ENCODE data around the gene WDR5. TPM values are rescaled to one million over a fixed set of nuclear protein-coding genes. Genes with fewer than 3 reads are reported as not detected.

The WDR5 gene
- total RNA-seq, 4 donors from 2014 or later, result 24.1 to 40.1 (median 27.1) TPM

DNA sequence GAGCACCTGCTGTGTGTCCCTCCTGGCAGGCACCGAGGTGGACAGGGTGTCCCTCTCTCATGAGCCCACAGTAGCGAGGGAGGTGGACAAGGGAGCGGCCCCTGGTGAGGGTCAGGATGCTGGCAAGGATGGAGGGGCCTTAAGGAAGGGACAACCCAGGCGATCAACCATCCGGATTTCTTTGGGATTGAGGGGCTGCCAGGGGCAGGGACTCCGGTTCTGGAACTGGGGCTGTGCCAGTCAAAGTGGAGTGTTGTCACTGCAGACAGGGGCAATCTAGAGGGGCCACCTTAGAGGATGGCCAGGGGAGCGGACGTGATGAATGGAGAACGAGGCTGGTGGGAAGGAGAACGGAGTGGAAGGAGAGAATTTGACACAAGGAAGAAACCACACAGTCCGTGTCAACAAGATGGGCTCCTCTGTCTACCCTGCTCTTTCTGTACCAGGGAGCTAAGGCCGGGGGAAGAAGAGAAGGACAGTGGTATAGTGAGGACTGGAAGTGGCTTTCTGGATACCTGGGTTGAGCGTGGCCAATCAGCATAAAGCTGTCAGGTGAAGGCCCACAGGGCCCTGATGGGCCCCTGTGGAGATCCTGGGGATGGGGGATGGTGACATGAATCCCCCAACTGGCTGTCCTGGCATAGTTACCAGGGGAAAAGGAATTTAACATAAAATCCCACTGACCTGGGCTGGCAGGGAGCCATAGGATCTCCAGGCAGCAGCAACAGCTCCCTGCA lies 4.2 kb upstream of the WDR5 start:
- Histone ChIP-seq H3K27me3 (no peaks in the 10 kb centered on the region), H3K4me1 (peaks cover 29 to 41% of the 10 kb centered on the region in 2 donors), H3K4me3 (replicated peaks in 1 of 3) (no peak overlapping the region), H3K9me3 (no peaks in the 10 kb centered on the region), H3K27ac (peak overlapping the region; percentile 78 to 87 (median 86)), H3K36me3 (no peaks in the 10 kb centered on the region)
- DNase-seq, result no peak
- TF ChIP-seq, protein P1, sequence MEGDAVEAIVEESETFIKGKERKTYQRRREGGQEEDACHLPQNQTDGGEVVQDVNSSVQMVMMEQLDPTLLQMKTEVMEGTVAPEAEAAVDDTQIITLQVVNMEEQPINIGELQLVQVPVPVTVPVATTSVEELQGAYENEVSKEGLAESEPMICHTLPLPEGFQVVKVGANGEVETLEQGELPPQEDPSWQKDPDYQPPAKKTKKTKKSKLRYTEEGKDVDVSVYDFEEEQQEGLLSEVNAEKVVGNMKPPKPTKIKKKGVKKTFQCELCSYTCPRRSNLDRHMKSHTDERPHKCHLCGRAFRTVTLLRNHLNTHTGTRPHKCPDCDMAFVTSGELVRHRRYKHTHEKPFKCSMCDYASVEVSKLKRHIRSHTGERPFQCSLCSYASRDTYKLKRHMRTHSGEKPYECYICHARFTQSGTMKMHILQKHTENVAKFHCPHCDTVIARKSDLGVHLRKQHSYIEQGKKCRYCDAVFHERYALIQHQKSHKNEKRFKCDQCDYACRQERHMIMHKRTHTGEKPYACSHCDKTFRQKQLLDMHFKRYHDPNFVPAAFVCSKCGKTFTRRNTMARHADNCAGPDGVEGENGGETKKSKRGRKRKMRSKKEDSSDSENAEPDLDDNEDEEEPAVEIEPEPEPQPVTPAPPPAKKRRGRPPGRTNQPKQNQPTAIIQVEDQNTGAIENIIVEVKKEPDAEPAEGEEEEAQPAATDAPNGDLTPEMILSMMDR (IDR thresholded peaks at IDR 0.05), result no peak
- TF ChIP-seq POLR2A (IDR thresholded peaks at IDR 0.05), result no peak
- 58 to 59% methylated on average over 13 of the region's 13 CpGs for WGBS, 2 donors
- intact Hi-C loops (cut with DNase I), result loop anchor here (10.0 kb wide), 1 partner anchor 67 kb away; the partner anchor contains the start of gene BRD3

DNA sequence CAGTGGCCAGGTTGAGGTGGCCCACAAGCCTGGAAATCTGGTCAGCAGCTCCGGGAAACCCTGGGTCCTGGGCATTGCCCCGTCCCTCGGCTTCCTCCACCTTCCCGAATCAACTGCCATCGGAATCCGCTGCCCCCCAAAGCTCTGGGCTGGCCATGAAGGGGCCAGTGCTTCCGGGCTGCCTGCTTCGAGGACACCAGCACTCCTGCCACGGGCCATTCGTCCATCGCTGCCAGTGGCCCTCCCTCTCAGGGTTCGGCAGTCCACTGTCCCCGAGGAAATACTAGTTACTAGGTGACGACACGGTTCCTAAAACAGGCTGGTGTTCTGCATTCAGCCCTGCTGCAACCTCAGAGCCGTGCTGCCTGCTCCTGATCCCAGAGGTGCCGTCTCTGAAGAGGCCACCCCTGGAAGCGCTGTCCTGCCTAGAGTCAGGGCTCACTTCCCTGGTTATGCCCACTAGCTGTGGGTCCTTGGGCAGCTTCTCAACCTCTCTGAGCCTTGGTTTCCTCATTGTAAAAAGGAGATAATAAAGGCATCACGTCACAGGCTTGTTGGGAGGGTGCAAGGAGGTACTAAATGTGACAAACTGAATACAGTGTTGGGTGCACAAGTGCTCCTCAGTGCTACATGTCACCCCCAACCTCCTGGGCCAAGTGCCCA lies 3.5 kb upstream of the WDR5 start:
- H3K36me3 ChIP-seq, result no peaks in the 10 kb centered on the region
- intact Hi-C loops (cut with DNase I), result loop anchor here (10.0 kb wide), 1 partner anchor 68 kb away; the partner anchor contains the start of gene BRD3
- 84 to 87% methylated on average over 17 to 19 of the region's 19 CpGs for WGBS, 2 donors
- no peak overlapping the region for H3K4me3 ChIP-seq (replicated peaks in 1 of 3)
- H3K9me3 ChIP-seq, result no peaks in the 10 kb centered on the region
- DNase-seq, result no peak
- no peaks in the 10 kb centered on the region for H3K27me3 ChIP-seq
- H3K27ac ChIP-seq, result peak overlapping the region in 2 of 3 donors; percentile 86 to 87
- no peak for TF ChIP-seq POLR2A (IDR thresholded peaks at IDR 0.05)
- TF ChIP-seq, protein P1 (IDR thresholded peaks at IDR 0.05), result no peak
- H3K4me1 ChIP-seq, result peaks cover 36 to 48% of the 10 kb centered on the region in 2 donors

DNA sequence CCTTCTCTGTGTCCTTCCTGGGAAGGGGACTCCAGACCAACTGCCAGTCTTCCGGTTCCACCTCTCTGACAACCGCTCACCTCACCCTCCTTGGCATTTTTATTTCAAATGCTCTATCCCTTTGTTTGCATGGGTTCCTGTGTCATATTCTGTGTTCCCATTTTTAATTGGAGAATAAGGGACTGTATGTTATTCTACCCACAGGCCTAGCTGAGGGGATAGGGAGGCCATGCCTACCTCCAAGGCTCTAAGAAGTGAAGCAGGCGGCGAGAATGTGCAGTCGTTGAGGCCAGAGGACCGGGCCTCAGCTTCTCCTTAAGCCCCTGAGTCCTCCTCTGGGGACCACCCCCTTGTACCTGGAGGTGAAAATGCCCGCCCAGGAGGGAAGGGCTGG lies 936 bp upstream of the WDR5 start:
- Histone ChIP-seq H3K4me3 (replicated peaks in 1 of 3) (peak overlapping the region; percentile 81 to 95 (median 84)), H3K9me3 (no peaks in the 10 kb centered on the region), H3K4me1 (peaks cover 53 to 66% of the 10 kb centered on the region in 2 donors)

DNA sequence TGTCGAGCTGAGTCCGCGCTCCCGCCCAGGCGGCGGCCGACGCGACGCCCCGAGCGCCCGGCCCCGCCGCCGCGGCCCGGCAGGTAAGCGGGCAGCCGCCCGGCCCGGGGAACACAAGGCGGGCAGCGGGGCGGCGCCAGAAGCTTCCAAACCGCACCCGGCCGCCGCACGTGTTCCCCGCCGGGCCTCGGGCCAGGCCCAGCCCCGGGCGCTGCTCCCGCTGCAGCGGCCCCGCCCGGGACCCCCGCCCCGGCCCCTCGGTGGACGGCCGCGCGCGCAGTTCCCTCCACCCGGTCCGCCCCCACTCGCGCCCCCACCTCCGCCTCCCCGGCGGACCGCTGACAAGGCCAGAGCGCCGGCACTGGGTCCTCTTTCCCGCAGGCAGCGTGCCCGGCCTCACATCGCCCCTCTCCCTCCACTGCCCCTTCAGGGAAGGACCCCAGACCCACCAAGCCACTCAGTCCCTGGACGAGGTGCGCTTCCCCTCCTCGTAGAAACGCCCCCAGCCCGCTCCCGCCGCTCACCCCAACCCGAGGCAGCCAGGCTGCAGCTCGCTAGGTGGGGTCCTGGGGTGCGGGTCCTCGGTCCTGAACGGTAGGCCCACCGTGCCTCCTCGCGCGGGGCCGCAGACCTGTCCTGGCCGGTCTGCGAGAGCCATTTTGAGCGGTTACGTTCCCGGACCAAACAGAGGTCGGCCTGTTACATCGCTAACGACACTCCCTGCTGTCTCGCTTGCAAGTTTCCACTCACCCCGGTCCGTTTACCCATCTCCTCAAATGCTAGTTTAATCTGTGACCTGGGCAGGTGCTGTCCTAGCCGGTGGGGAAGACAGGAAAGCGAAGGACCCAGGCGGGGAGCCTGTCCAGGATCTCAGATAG lies 475 bp downstream of the WDR5 start:
- DNase-seq, result peak in 1 of 2 donors; percentile 26

More for the DNA sequence above, 936 bp upstream of the WDR5 start:
- Histone ChIP-seq H3K36me3 (no peaks in the 10 kb centered on the region), H3K27ac (peak overlapping the region; percentile 85 to 90 (median 89)), H3K27me3 (no peaks in the 10 kb centered on the region)
- TF ChIP-seq, protein P1 (IDR thresholded peaks at IDR 0.05), result no peak
- TF ChIP-seq POLR2A (IDR thresholded peaks at IDR 0.05), result no peak
- intact Hi-C loops (cut with DNase I), result loop anchor here (10.0 kb wide), 1 partner anchor 70 kb away; the partner anchor contains the start of gene BRD3
- DNase-seq, result no peak
- 20 to 21% methylated on average over 7 of the region's 7 CpGs for WGBS, 2 donors

More for the DNA sequence above, 475 bp downstream of the WDR5 start:
- Histone ChIP-seq H3K27me3 (no peaks in the 10 kb centered on the region), H3K4me3 (replicated peaks in 1 of 3) (peak overlapping the region; percentile 76 to 92 (median 87)), H3K27ac (no peak overlapping the region), H3K4me1 (peaks cover 43 to 54% of the 10 kb centered on the region in 2 donors), H3K36me3 (peaks cover 0 to 9% of the 10 kb centered on the region in 2 donors), H3K9me3 (no peaks in the 10 kb centered on the region)
- intact Hi-C loops (cut with DNase I), result loop anchor here (10.0 kb wide), 1 partner anchor 72 kb away; the partner anchor contains the start of gene BRD3
- peak in 1 of 2 donors; percentile 43 for TF ChIP-seq POLR2A (IDR thresholded peaks at IDR 0.05)
- TF ChIP-seq, protein P1 (IDR thresholded peaks at IDR 0.05), result no peak
- 1 to 3% methylated on average over 8 to 18 of the region's 93 CpGs for WGBS, 2 donors
